Brain microvascular endothelial cell (primary cell): ENCODE measurements around the gene ABO.
"Not testable (repeated sequence)": the region's sequence is repeated elsewhere in the genome, so short reads cannot be mapped to it uniquely, and the experiment has no call there.

ENCODE experiments used
- DNase-seq: peaks from one replicate; pipeline ENCODE4 v3.0.0-alpha.2; 2020
- H3K27ac ChIP-seq: fragments of 250-450 bp; sonication (Bioruptor Pico); 2 replicates; pipeline ENCODE4 v1.5.1; 2020; ENCODE audit warnings: mild to moderate bottlenecking, moderate library complexity
- H3K27me3 ChIP-seq: fragments of 250-450 bp; sonication (Bioruptor Pico); replicated peaks from 2 replicates; pipeline ENCODE4 v1.5.1; 2020; ENCODE audit warnings: mild to moderate bottlenecking
- H3K36me3 ChIP-seq: fragments of 250-450 bp; sonication (Bioruptor Pico); replicated peaks from 2 replicates; pipeline ENCODE4 v1.5.1; 2020; ENCODE audit warnings: mild to moderate bottlenecking
- H3K4me3 ChIP-seq: 2 replicates; pipeline ENCODE4 v1.5.1; 2011; ENCODE audit warnings: low read depth, mild to moderate bottlenecking, control low read depth, low read length, moderate library complexity
- CTCF ChIP-seq: IDR thresholded peaks from 2 replicates; pipeline ENCODE4 v1.5.1; 2011; ENCODE audit warnings: low read depth, mild to moderate bottlenecking, moderate library complexity, low read length, control low read depth, inconsistent platforms; ENCODE audit errors: missing control alignments
- in situ Hi-C: cut with HindIII; loops from 2 replicates; pipeline ENCODE4 v1.10.0; 2017; ENCODE audit warnings: low sequenced_read_pairs, low pct_ligation_motif_present

ABO gene

GRCh38 chr9:133276001-133276884 is 1.2 kb upstream of the ABO start:
- in situ Hi-C loops = no loop called here
- H3K27ac ChIP-seq = no peak overlapping the region
- H3K27me3 ChIP-seq = peaks cover 44% of the 10 kb centered on the region
- no peak overlapping the region for H3K4me3 ChIP-seq
- H3K36me3 ChIP-seq = no peaks in the 10 kb centered on the region
- TF ChIP-seq CTCF = no peak
- DNase-seq = no peak

GRCh38 chr9:133274236-133275104 is 531 bp downstream of the ABO start:
- H3K27ac ChIP-seq = no peak overlapping the region
- in situ Hi-C loops = no loop called here
- H3K27me3 ChIP-seq = peaks cover 46% of the 10 kb centered on the region
- H3K36me3 ChIP-seq = no peaks in the 10 kb centered on the region
- no peak for TF ChIP-seq CTCF
- DNase-seq = no peak
- H3K4me3 ChIP-seq = no peak overlapping the region

- Histone ChIP-seq H3K27ac (no peak overlapping the region), H3K27me3 (peaks cover 46% of the 10 kb centered on the region), H3K36me3 (no peaks in the 10 kb centered on the region), H3K4me3 (no peak overlapping the region)
- no peak for TF ChIP-seq CTCF
- in situ Hi-C loops = no loop called here
- DNase-seq = no peak
Measured at GRCh38 chr9:133273819-133274218, 1.2 kb downstream of the ABO start.

GRCh38 chr9:133273098-133273497 is 1.9 kb downstream of the ABO start:
- DNase-seq = no peak
- Histone ChIP-seq H3K36me3 (no peaks in the 10 kb centered on the region), H3K27ac (no peak overlapping the region), H3K4me3 (no peak overlapping the region), H3K27me3 (peaks cover 46% of the 10 kb centered on the region)
- TF ChIP-seq CTCF = no peak
- in situ Hi-C loops = no loop called here

GRCh38 chr9:133269537-133270362 is 5.3 kb downstream of the ABO start:
- H3K36me3 ChIP-seq = no peaks in the 10 kb centered on the region
- no peak overlapping the region for H3K27ac ChIP-seq
- DNase-seq = no peak
- H3K27me3 ChIP-seq = peaks cover 30% of the 10 kb centered on the region
- in situ Hi-C loops = no loop called here
- no peak overlapping the region for H3K4me3 ChIP-seq
- TF ChIP-seq CTCF = no peak

- H3K4me3 ChIP-seq, H3K27ac ChIP-seq, H3K36me3 ChIP-seq, in situ Hi-C loops, DNase-seq: not testable (repeated sequence)
- peaks cover 24% of the 10 kb centered on the region for H3K27me3 ChIP-seq
Measured at GRCh38 chr9:133269136-133269535, 5.9 kb downstream of the ABO start.
